ENCODE data around the gene KLF7.

KLF7 gene

GRCh38 chr2:207194028-207194427 lies 28.3 kb upstream of the KLF7 start (continued):
- no peak for TF ChIP-seq POU6F1 (CRISPR knock-in tag; IDR thresholded peaks at IDR 0.05; ENCODE audit: borderline replicate concordance, low read depth)

- TF ChIP-seq RARB (CRISPR knock-in tag; IDR thresholded peaks at IDR 0.05): no peak
- no peak for TF ChIP-seq ZNF70 (CRISPR knock-in tag; IDR thresholded peaks at IDR 0.05)
- no peak for TF ChIP-seq ZFP3 (CRISPR knock-in tag; IDR thresholded peaks at IDR 0.05)
- 0 out of 2 replicates have a peak, but pooled peaks have one; percentile 48 for TF ChIP-seq TCF4 (CRISPR knock-in tag; IDR thresholded peaks at IDR 0.05; ENCODE audit: borderline replicate concordance)
- peak; percentile 89 for ATAC-seq
Measured at GRCh38 chr2:207188626-207189419, 23.1 kb upstream of the KLF7 start.

DNA sequence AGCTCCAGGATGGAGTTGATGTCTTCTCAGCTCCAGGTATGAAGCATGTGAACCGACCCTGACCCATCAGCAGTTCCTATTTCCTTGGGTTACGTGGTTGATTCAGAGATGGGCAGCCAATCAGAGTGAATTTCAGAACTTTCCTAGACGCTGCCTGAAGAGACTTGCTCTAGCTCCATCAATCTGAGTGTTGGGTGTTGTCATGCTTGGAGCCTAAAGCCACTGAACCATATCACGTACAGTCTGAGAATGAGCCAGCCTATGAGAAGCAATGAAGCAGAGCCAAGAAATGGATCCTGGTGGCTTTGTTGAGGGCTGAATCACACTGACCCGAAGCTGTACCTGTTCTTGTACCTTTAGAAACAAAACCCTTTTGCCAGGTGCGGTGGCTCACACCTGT lies 19.6 kb upstream of the KLF7 start:
- no peak for TF ChIP-seq ZC3H10 (CRISPR knock-in tag; IDR thresholded peaks at IDR 0.05)
- no peak for ATAC-seq

DNA sequence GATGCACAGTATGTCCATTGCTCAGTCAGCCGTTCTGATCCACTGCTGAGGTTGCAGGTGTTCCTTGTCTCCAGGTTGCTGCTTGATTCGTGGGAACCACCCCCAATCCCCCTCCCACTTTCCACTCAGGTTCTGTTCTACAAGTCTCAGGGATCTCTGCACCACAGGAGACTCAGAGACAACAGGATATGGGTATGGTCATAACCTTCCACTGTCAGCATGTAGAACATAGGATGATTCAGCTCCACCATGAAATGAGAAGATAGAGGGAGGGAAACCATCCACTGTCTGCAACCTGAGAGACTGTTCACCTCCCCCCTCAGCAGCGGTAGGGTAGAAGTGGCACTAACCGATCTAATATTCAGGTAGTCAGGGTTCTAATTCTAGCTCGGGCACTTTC lies 19.0 kb upstream of the KLF7 start:
- ATAC-seq: no peak
- no peak for TF ChIP-seq CSRNP3 (CRISPR knock-in tag; IDR thresholded peaks at IDR 0.05)
- no peak for TF ChIP-seq ZFP30 (CRISPR knock-in tag; IDR thresholded peaks at IDR 0.05)
- no peak for TF ChIP-seq ESRRG (CRISPR knock-in tag; IDR thresholded peaks at IDR 0.05)
- no peak for TF ChIP-seq ARNTL (CRISPR knock-in tag; IDR thresholded peaks at IDR 0.05; ENCODE audit: borderline replicate concordance, low read depth)
- TF ChIP-seq, protein P1, sequence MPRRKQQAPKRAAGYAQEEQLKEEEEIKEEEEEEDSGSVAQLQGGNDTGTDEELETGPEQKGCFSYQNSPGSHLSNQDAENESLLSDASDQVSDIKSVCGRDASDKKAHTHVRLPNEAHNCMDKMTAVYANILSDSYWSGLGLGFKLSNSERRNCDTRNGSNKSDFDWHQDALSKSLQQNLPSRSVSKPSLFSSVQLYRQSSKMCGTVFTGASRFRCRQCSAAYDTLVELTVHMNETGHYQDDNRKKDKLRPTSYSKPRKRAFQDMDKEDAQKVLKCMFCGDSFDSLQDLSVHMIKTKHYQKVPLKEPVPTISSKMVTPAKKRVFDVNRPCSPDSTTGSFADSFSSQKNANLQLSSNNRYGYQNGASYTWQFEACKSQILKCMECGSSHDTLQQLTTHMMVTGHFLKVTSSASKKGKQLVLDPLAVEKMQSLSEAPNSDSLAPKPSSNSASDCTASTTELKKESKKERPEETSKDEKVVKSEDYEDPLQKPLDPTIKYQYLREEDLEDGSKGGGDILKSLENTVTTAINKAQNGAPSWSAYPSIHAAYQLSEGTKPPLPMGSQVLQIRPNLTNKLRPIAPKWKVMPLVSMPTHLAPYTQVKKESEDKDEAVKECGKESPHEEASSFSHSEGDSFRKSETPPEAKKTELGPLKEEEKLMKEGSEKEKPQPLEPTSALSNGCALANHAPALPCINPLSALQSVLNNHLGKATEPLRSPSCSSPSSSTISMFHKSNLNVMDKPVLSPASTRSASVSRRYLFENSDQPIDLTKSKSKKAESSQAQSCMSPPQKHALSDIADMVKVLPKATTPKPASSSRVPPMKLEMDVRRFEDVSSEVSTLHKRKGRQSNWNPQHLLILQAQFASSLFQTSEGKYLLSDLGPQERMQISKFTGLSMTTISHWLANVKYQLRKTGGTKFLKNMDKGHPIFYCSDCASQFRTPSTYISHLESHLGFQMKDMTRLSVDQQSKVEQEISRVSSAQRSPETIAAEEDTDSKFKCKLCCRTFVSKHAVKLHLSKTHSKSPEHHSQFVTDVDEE (CRISPR knock-in tag; IDR thresholded peaks at IDR 0.05): no peak
- TF ChIP-seq ISL1 (CRISPR knock-in tag; IDR thresholded peaks at IDR 0.05): no peak
- TF ChIP-seq POU6F1 (CRISPR knock-in tag; IDR thresholded peaks at IDR 0.05; ENCODE audit: borderline replicate concordance, low read depth): no peak
- TF ChIP-seq TOX (CRISPR knock-in tag; IDR thresholded peaks at IDR 0.05; ENCODE audit: borderline replicate concordance): no peak
- TF ChIP-seq, protein P2, sequence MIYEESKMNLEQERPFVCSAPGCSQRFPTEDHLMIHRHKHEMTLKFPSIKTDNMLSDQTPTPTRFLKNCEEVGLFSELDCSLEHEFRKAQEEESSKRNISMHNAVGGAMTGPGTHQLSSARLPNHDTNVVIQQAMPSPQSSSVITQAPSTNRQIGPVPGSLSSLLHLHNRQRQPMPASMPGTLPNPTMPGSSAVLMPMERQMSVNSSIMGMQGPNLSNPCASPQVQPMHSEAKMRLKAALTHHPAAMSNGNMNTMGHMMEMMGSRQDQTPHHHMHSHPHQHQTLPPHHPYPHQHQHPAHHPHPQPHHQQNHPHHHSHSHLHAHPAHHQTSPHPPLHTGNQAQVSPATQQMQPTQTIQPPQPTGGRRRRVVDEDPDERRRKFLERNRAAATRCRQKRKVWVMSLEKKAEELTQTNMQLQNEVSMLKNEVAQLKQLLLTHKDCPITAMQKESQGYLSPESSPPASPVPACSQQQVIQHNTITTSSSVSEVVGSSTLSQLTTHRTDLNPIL (CRISPR knock-in tag; IDR thresholded peaks at IDR 0.05; ENCODE audit: low read depth): no peak
- TF ChIP-seq RARB (CRISPR knock-in tag; IDR thresholded peaks at IDR 0.05): no peak
- TF ChIP-seq ZFP3 (CRISPR knock-in tag; IDR thresholded peaks at IDR 0.05): no peak
- no peak for TF ChIP-seq PPARA (CRISPR knock-in tag; IDR thresholded peaks at IDR 0.05; ENCODE audit: borderline replicate concordance)
- no peak for TF ChIP-seq CSDC2 (CRISPR knock-in tag; IDR thresholded peaks at IDR 0.05)
- TF ChIP-seq, protein P3, sequence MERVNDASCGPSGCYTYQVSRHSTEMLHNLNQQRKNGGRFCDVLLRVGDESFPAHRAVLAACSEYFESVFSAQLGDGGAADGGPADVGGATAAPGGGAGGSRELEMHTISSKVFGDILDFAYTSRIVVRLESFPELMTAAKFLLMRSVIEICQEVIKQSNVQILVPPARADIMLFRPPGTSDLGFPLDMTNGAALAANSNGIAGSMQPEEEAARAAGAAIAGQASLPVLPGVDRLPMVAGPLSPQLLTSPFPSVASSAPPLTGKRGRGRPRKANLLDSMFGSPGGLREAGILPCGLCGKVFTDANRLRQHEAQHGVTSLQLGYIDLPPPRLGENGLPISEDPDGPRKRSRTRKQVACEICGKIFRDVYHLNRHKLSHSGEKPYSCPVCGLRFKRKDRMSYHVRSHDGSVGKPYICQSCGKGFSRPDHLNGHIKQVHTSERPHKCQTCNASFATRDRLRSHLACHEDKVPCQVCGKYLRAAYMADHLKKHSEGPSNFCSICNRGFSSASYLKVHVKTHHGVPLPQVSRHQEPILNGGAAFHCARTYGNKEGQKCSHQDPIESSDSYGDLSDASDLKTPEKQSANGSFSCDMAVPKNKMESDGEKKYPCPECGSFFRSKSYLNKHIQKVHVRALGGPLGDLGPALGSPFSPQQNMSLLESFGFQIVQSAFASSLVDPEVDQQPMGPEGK (CRISPR knock-in tag; IDR thresholded peaks at IDR 0.05; ENCODE audit: borderline replicate concordance): no peak
- no peak for TF ChIP-seq ZNF565 (CRISPR knock-in tag; conservative IDR thresholded peaks at IDR 0.05; ENCODE audit: low read depth)
- TF ChIP-seq ZNF8 (CRISPR knock-in tag; IDR thresholded peaks at IDR 0.05): no peak
- TF ChIP-seq SNAI2 (CRISPR knock-in tag; IDR thresholded peaks at IDR 0.05): no peak
- no peak for TF ChIP-seq ZNF70 (CRISPR knock-in tag; IDR thresholded peaks at IDR 0.05)
